Skeletal muscle tissue (tissue), 4 donors: ENCODE measurements around the gene INPP4A. TPM values are rescaled to one million over a fixed set of nuclear protein-coding genes. Genes with fewer than 3 reads are reported as not detected.

Experiments used
- H3K27ac ChIP-seq: one replicate; pipeline ENCODE4 v1.7.0; 2013; ENCODE audit warnings: mild to moderate bottlenecking, low read depth, low read length, inconsistent platforms
- H3K27me3 ChIP-seq, 3 donors: one replicate each; pipeline ENCODE4 v1.7.0; 2013; ENCODE audit warnings: low read length in 3 of 3; ENCODE audit not compliant: control insufficient read depth in 3 of 3, insufficient read depth in 3 of 3
- H3K36me3 ChIP-seq, 3 donors: one replicate each; pipeline ENCODE4 v1.7.0; 2013; ENCODE audit warnings: low read length in 3 of 3; ENCODE audit not compliant: control insufficient read depth in 3 of 3, insufficient read depth in 3 of 3
- H3K4me1 ChIP-seq, 3 donors: one replicate each; pipeline ENCODE4 v1.7.0; 2013; ENCODE audit warnings: low read length in 3 of 3, mild to moderate bottlenecking in 3 of 3; ENCODE audit not compliant: control insufficient read depth in 3 of 3, insufficient read depth in 3 of 3
- H3K4me3 ChIP-seq, 3 donors: one replicate each; pipeline ENCODE4 v1.7.0; 2013; ENCODE audit warnings: low read length in 3 of 3
- H3K9ac ChIP-seq, 3 donors: one replicate each; pipeline ENCODE4 v1.7.0; 2013; ENCODE audit warnings: low read length in 3 of 3, mild to moderate bottlenecking in 3 of 3, moderate library complexity in 2 of 3, low read depth in 1 of 3
- H3K9me3 ChIP-seq, 3 donors: one replicate each; pipeline ENCODE4 v1.7.0; 2013; ENCODE audit warnings: low read length in 3 of 3; ENCODE audit not compliant: control insufficient read depth in 3 of 3
- total RNA-seq: library from RNA; depleted of rRNA; stranded (reverse); fragments of >200 nt; gene quantifications from one replicate; pipeline ENCODE4 v1.2.3, GENCODE V29; 2014
- donor health status: Osteomylitis.

Gene INPP4A
- total RNA-seq, 1 donor from 2014 or later = 12.5 TPM

DNA sequence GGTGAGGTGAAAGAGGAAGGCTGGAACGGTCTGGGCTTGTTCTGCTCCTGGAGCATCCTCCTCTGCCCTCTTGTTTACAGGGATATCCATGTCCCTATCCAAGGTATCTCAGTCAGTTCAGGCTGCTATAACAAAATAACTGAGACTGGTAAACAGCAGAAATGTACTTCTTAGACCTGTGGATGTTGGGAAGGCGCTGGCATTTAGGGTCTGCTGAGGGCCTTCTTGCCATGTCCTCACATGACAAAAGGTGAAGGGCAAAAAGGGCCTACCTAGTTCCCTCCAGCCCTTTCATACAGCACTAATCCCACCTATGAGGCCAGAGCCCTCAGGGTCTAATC lies 65.6 kb downstream of the INPP4A start:
- H3K4me1 ChIP-seq = peaks cover 7 to 27% (median 24%) of the 10 kb centered on the region in 3 donors
- no peaks in the 10 kb centered on the region for H3K27me3 ChIP-seq
- no peak overlapping the region for H3K9ac ChIP-seq
- H3K36me3 ChIP-seq = peaks cover 0 to 5% (median 0%) of the 10 kb centered on the region in 3 donors
- H3K27ac ChIP-seq = no peak overlapping the region
- no peak overlapping the region for H3K4me3 ChIP-seq
- no peaks in the 10 kb centered on the region for H3K9me3 ChIP-seq

DNA sequence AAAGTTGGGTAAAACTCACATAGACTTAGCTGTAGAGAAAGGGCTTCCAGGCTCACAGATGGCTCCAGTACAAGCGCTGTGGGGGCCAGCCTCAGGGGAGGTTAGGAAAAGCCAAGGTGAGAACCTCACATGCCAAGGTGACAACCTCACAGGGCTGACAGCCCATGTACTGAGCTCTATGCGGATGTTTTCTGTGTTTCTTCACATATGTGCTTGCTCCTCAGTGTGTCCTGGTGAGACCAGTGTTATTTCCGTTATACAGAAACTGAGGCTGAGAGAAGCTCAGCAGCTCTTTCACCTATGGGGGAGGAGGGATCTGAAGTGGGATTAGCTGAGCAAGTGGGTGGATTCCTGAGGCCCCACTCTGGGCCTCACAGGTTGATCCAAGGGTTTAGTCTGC lies 67.3 kb downstream of the INPP4A start:
- Histone ChIP-seq H3K9ac (no peak overlapping the region), H3K36me3 (peaks cover 0 to 3% (median 0%) of the 10 kb centered on the region in 3 donors), H3K4me1 (peaks cover 5 to 17% (median 16%) of the 10 kb centered on the region in 3 donors), H3K27me3 (no peaks in the 10 kb centered on the region), H3K27ac (no peak overlapping the region), H3K9me3 (no peaks in the 10 kb centered on the region), H3K4me3 (no peak overlapping the region)

DNA sequence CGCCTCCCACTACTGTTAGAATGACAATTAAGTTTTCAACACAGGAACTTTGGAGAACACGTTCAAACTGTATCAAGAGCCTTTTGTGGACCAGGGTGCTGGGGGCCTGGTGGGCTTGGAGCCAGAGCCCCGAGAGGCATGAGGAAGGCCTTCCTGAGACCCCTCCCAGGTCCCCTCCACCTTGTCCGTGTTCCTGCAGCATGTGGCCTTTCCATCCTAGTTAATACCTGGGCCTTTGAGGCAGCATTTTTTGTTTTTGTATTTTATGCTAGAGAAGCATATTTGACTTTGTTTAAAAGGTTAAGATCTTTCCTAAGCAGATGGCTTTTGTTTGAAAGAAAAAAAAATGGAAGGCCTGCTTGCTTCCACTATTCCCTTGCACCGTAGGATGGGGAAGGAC lies 68.0 kb downstream of the INPP4A start:
- Histone ChIP-seq H3K36me3 (peaks cover 0 to under 1% (median 0%) of the 10 kb centered on the region in 3 donors), H3K4me3 (no peak overlapping the region), H3K9ac (no peak overlapping the region), H3K9me3 (no peaks in the 10 kb centered on the region), H3K27me3 (no peaks in the 10 kb centered on the region), H3K4me1 (peaks cover 5 to 13% (median 12%) of the 10 kb centered on the region in 3 donors), H3K27ac (no peak overlapping the region)

DNA sequence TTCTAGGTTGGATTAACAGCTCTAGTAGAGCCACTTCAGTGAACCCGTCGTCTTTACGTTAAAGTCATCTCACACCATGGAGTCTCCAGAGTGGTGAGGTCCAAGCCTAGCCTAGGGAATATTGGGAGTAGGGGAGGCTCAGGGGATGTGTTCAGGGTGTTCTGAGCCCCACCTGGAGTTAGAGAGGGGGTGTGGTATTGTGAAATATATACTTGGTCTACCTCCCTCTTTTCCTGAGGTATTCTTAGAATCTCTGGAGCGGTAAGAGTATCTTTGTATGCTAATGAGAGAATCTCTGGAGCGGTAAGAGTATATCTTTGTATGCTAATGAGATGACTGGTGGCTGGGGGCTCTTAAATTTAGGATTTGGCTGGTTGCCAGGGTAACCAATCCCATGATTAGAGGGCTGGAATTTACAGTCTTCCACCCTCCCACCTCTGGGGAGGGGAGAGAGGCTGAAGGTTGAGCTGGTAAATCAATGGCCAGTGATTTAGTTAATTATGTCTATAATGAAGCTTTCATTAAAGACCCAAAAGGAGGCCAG lies 69.5 kb downstream of the INPP4A start:
- Histone ChIP-seq H3K36me3 (peaks cover 0 to 1% (median 0%) of the 10 kb centered on the region in 3 donors), H3K9me3 (no peaks in the 10 kb centered on the region), H3K4me3 (no peak overlapping the region), H3K27ac (no peak overlapping the region), H3K27me3 (no peaks in the 10 kb centered on the region), H3K9ac (no peak overlapping the region), H3K4me1 (peaks cover 5 to 7% (median 5%) of the 10 kb centered on the region in 3 donors)

DNA sequence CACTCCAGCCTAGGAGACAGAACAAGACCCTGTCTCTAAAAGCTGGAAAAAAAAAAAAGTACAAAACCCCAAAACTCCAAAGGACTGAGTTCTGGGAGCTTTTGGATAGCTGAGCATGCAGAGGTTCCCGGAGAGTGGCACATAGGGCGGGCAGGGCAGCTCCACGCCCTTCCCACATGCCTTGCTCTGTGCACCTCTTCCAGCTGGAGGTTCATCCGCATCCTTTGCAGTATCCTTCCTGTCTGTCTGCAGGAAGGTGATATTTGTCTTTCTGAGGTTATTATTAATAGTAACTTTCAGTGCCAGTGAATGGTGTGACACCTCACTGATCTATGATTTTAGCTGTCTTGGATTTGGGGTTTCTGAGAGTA lies 70.2 kb downstream of the INPP4A start:
- H3K9me3 ChIP-seq = no peaks in the 10 kb centered on the region
- peaks cover 4 to 7% (median 5%) of the 10 kb centered on the region in 3 donors for H3K4me1 ChIP-seq
- no peak overlapping the region for H3K4me3 ChIP-seq
- H3K27ac ChIP-seq = no peak overlapping the region
- H3K36me3 ChIP-seq = peaks cover 0 to 5% (median 2%) of the 10 kb centered on the region in 3 donors
- H3K27me3 ChIP-seq = no peaks in the 10 kb centered on the region
- H3K9ac ChIP-seq = no peak overlapping the region

DNA sequence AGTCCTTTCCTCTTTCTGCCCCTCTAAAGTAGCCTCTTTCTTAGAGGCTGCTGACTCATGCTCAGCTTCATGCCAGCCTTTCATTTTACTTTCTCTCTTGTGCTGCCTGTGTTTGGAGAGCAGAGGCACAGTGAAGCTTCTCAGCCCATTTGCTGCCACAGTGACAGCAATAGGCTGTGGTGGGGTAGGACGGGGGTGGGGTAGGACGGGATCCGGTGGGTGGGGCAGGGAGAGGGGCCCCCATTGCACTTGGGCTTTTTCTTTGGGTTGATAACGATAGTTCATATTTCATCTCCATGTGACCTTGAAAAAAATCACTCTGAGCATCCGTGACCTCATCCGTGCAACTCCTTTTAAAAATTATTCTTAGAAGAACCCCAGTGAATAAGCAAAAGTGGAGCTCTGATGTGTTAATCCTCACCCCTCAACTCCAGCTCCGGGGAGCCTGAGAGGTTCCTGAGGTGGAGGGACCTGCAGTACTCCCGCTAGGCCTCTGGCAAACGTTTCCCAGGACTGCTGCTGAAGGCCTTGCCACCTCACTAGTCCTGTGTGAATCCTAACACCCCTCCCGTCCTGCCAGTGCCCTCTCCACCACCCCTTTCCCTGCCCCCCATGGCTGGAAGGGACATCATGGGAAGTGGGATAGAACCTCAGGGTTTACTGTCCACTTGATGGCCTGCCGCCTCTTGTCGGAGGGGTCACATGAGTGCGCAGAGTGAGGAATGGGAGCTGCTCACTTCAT lies 70.8 kb downstream of the INPP4A start:
- Histone ChIP-seq H3K27ac (no peak overlapping the region), H3K27me3 (no peaks in the 10 kb centered on the region), H3K4me1 (peaks cover 4 to 7% (median 5%) of the 10 kb centered on the region in 3 donors), H3K4me3 (no peak overlapping the region), H3K36me3 (peaks cover 0 to 9% (median 4%) of the 10 kb centered on the region in 3 donors), H3K9me3 (no peaks in the 10 kb centered on the region), H3K9ac (no peak overlapping the region)

DNA sequence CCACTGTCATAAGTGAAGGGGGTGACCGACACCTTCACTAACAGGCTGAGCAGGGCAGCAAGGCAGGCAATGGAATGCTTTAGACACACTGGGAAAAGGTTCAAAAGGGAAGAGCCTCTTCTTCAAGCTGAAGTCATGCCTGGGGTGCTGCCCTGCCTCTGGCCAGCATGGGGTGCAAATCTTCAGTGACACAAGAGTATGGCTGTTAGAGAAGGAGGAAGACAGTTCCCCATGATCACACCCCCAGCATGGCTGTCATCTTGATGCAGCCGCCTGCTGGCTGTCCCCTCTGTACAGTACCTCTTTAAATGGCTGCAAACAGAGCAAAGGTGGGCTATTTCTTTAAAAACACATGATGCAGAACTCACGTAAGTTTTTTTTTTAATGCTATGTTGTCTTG lies 71.9 kb downstream of the INPP4A start:
- Histone ChIP-seq H3K36me3 (peaks cover 0 to 15% (median 6%) of the 10 kb centered on the region in 3 donors), H3K9ac (no peak overlapping the region), H3K4me3 (no peak overlapping the region), H3K9me3 (no peaks in the 10 kb centered on the region), H3K27ac (no peak overlapping the region), H3K4me1 (peaks cover 4 to 9% (median 5%) of the 10 kb centered on the region in 3 donors), H3K27me3 (no peaks in the 10 kb centered on the region)

DNA sequence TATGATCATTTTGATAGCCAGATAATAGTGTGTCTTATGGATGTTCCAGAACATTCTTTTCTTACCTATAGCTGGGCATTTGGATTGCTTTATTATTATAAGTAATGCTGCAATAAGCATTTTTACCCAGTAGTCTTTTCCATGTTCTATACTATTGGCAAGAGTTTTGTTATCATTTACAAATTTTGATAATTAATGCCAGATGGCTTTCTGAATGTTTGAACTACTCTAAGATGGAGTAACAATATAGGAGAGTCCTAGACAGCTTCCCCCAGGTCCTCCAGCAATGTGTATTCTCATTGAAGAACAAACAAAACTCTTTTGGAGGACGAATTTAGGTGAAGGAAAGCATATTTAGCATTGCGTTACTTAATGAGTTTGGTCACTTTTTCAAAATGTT lies 73.0 kb downstream of the INPP4A start:
- Histone ChIP-seq H3K4me1 (peaks cover 4 to 9% (median 5%) of the 10 kb centered on the region in 3 donors), H3K9ac (no peak overlapping the region), H3K36me3 (peaks cover 0 to 15% (median 6%) of the 10 kb centered on the region in 3 donors), H3K27ac (no peak overlapping the region), H3K27me3 (no peaks in the 10 kb centered on the region), H3K4me3 (no peak overlapping the region), H3K9me3 (no peaks in the 10 kb centered on the region)

DNA sequence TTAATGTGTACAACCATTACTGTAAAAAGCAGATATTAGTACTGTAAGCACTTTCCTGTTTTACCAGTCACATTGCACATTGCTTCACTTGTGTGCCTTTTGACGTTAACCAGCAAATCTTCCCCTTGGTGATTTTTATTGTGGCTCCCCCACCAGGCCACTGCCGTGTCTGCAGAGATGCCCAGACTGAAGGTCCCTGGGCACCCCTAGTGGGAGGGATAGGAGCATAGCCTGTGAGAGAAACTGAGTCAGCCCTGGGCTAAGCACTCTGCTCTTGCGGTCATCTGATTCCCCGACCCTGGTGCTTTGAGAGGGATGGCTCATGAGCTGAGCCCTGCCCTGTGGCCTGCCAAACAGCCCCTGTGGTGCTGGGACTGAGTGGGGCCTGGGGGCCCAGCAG lies 73.4 kb downstream of the INPP4A start:
- no peak overlapping the region for H3K9ac ChIP-seq
- no peak overlapping the region for H3K4me3 ChIP-seq
- no peaks in the 10 kb centered on the region for H3K9me3 ChIP-seq
- no peak overlapping the region for H3K27ac ChIP-seq
- no peaks in the 10 kb centered on the region for H3K27me3 ChIP-seq
- peaks cover 4 to 9% (median 5%) of the 10 kb centered on the region in 3 donors for H3K4me1 ChIP-seq
- H3K36me3 ChIP-seq = peaks cover 0 to 15% (median 6%) of the 10 kb centered on the region in 3 donors

DNA sequence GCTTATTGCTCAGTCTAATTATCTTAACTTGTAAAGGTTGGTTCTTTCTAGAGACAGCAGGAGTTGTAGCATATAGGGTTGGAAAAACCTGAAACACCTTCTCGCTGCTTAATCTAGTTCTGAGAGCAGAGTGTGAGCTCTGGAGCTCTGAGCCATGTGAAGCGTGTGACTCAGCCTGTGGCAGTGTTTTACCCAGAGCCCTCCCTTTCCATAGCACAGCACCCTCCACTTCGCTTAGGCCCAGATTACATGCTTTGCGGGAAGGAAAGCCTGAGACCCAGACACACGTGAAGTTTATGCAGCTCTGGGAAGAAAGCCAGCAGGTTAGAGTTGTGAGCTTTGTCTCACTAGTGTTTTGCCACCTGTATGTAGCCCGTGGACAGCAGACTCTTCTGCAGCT lies 74.5 kb downstream of the INPP4A start:
- Histone ChIP-seq H3K27ac (no peak overlapping the region), H3K4me1 (peaks cover 4 to 7% (median 5%) of the 10 kb centered on the region in 3 donors), H3K36me3 (peaks cover 0 to 15% (median 6%) of the 10 kb centered on the region in 3 donors), H3K4me3 (no peak overlapping the region), H3K9me3 (no peaks in the 10 kb centered on the region), H3K9ac (no peak overlapping the region), H3K27me3 (no peaks in the 10 kb centered on the region)
